H1 (cell line): ENCODE measurements around the gene FAM50A. TPM values are rescaled to one million over a fixed set of nuclear protein-coding genes. Genes with fewer than 3 reads are reported as not detected.

ENCODE experiments used
- CTCF ChIA-PET: fragments of 300-600 bp; sonication (Branson Sonifier 250); formaldehyde crosslinking; loops from one replicate; lab custom pipeline; 2021; ENCODE audit not compliant: partially characterized antibody; lab: Charles Lee
- POLR2A ChIA-PET: fragments of 300-600 bp; sonication (Branson Sonifier 250); formaldehyde crosslinking; loops from one replicate; lab custom pipeline; 2021; ENCODE audit warnings: inconsistent platforms; ENCODE audit not compliant: partially characterized antibody; lab: Charles Lee
- DNase-seq, 2 experiments: peaks; one replicate each; pipeline versions ENCODE4 v3.0.0 to v3.0.0-alpha.2; 2010 to 2022; ENCODE audit warnings: low spot score in 2 of 2, low read depth in 1 of 2, mixed read lengths in 1 of 2
- FAIRE-seq: peaks from 2 replicates; lab custom pipeline; 2011; peaks lifted over from hg19 to GRCh38; lab: Jason Lieb, UNC
- H2AFZ ChIP-seq: 2 replicates; pipeline ENCODE4 v1.8.1; 2012; ENCODE audit warnings: low read length, inconsistent platforms
- H2AK5ac ChIP-seq: 2 replicates; pipeline ENCODE4 v1.6.1; 2013; ENCODE audit warnings: low read depth, low read length
- H2BK120ac ChIP-seq: replicated peaks from 2 replicates; pipeline ENCODE3; 2013; ENCODE audit warnings: low read depth, low read length, inconsistent platforms
- H2BK12ac ChIP-seq: 2 replicates; pipeline ENCODE4 v1.6.1; 2013; ENCODE audit warnings: low read depth, low read length
- H2BK15ac ChIP-seq: 2 replicates; pipeline ENCODE4 v1.6.1; 2013; ENCODE audit warnings: low read length
- H2BK20ac ChIP-seq: 2 replicates; pipeline ENCODE4 v1.6.1; 2013; ENCODE audit warnings: low read length
- H2BK5ac ChIP-seq: 2 replicates; pipeline ENCODE4 v1.6.1; 2013; ENCODE audit warnings: low read depth, low read length
- H3K14ac ChIP-seq: 2 replicates; pipeline ENCODE4 v1.6.1; 2013; ENCODE audit warnings: inconsistent platforms; ENCODE audit not compliant: insufficient read length
- H3K18ac ChIP-seq: 2 replicates; pipeline ENCODE4 v1.6.1; 2013; ENCODE audit warnings: low read length; ENCODE audit errors: extremely low read depth
- H3K23ac ChIP-seq: 2 replicates; pipeline ENCODE4 v1.6.1; 2013; ENCODE audit warnings: inconsistent platforms; ENCODE audit not compliant: insufficient read length
- H3K23me2 ChIP-seq: 2 replicates; pipeline ENCODE4 v1.6.1; 2013; ENCODE audit warnings: low read depth, low read length
- H3K27ac ChIP-seq: 2 replicates; pipeline ENCODE4 v1.6.1; 2011; ENCODE audit warnings: low read depth, low read length, inconsistent platforms
- H3K27me3 ChIP-seq, 4 experiments: replicated peaks in 1 of 4; 1 replicate in 1 of 4; 2 replicates in 3 of 4; pipeline versions ENCODE4 v1.6.1 to v1.8.1; 2011 to 2013; ENCODE audit warnings: low read length in 3 of 4, mild to moderate bottlenecking in 3 of 4, inconsistent platforms in 2 of 4, mixed read lengths in 2 of 4, moderate library complexity in 1 of 4; ENCODE audit not compliant: control insufficient read depth in 3 of 4, insufficient read depth in 3 of 4; ENCODE audit errors: extremely low read depth in 1 of 4
- H3K36me3 ChIP-seq, 4 experiments: 2 replicates each; pipeline versions ENCODE4 v1.6.1 to v1.8.1; 2011 to 2013; ENCODE audit warnings: mild to moderate bottlenecking in 4 of 4, low read length in 3 of 4, moderate library complexity in 2 of 4, control low read depth in 1 of 4, inconsistent platforms in 1 of 4; ENCODE audit not compliant: insufficient read depth in 4 of 4, control insufficient read depth in 2 of 4
- H3K4ac ChIP-seq: replicated peaks from 2 replicates; pipeline ENCODE3; 2013; ENCODE audit warnings: low read length, low read depth, mixed read lengths, inconsistent platforms; ENCODE audit not compliant: insufficient read length
- H3K4me1 ChIP-seq, 4 experiments: replicated peaks in 1 of 4; 1 replicate in 1 of 4; 2 replicates in 3 of 4; pipeline versions ENCODE4 v1.6.1 to v1.8.1; 2011 to 2013; ENCODE audit warnings: low read length in 3 of 4, inconsistent platforms in 2 of 4, mixed read lengths in 1 of 4; ENCODE audit not compliant: insufficient read depth in 4 of 4, control insufficient read depth in 3 of 4
- H3K4me2 ChIP-seq, 2 experiments: 2 replicates each; pipeline versions ENCODE4 v1.6.1 to v1.8.1; 2011 to 2013; ENCODE audit warnings: low read depth in 2 of 2, low read length in 2 of 2, control low read depth in 1 of 2, inconsistent platforms in 1 of 2, mild to moderate bottlenecking in 1 of 2; ENCODE audit not compliant: insufficient read depth in 1 of 2
- H3K4me3 ChIP-seq, 4 experiments: fragments of 200-600, 300-600 bp in 1 of 4; sonication (generic), shearing (Covaris generic), sonication (Bioruptor Twin) in 1 of 4; 2 replicates each; pipeline versions ENCODE4 v1.5.1 to v1.8.1; 2011 to 2016; ENCODE audit warnings: low read length in 4 of 4, low read depth in 3 of 4, control low read depth in 2 of 4, inconsistent platforms in 2 of 4, mild to moderate bottlenecking in 2 of 4, mixed read lengths in 1 of 4, moderate library complexity in 1 of 4; ENCODE audit not compliant: insufficient read depth in 2 of 4; ENCODE audit errors: extremely low read depth in 1 of 4
- H3K56ac ChIP-seq: replicated peaks from 2 replicates; pipeline ENCODE3; 2013; ENCODE audit warnings: low read depth, mild to moderate bottlenecking, mixed read lengths, low read length, inconsistent platforms; ENCODE audit not compliant: insufficient read length
- H3K79me1 ChIP-seq: 2 replicates; pipeline ENCODE4 v1.6.1; 2013; ENCODE audit warnings: low read depth, low read length, control low read depth
- H3K79me2 ChIP-seq, 2 experiments: 2 replicates each; pipeline versions ENCODE4 v1.6.1 to v1.8.1; 2012 to 2013; ENCODE audit warnings: low read length in 2 of 2, mild to moderate bottlenecking in 2 of 2, inconsistent platforms in 1 of 2; ENCODE audit not compliant: insufficient read depth in 2 of 2, control insufficient read depth in 1 of 2
- H3K9ac ChIP-seq, 4 experiments: replicated peaks in 1 of 4; 1 replicate in 1 of 4; 2 replicates in 3 of 4; pipeline versions ENCODE4 v1.6.1 to v1.8.1; 2011 to 2013; ENCODE audit warnings: low read depth in 3 of 4, low read length in 3 of 4, control low read depth in 2 of 4, mild to moderate bottlenecking in 2 of 4, moderate library complexity in 2 of 4, inconsistent platforms in 1 of 4; ENCODE audit errors: extremely low read depth in 1 of 4
- H3K9me3 ChIP-seq, 2 experiments: 2 replicates each; pipeline versions ENCODE4 v1.6.1 to v1.8.1; 2012 to 2013; ENCODE audit warnings: mild to moderate bottlenecking in 2 of 2, moderate library complexity in 2 of 2, control low read depth in 1 of 2, inconsistent platforms in 1 of 2, low read depth in 1 of 2, low read length in 1 of 2, mixed read lengths in 1 of 2; ENCODE audit not compliant: insufficient read depth in 2 of 2
- H4K20me1 ChIP-seq, 2 experiments: replicated peaks in 1 of 2; 2 replicates each; pipeline versions ENCODE3 to v1.8.1; 2011 to 2013; ENCODE audit warnings: inconsistent platforms in 2 of 2, low read length in 2 of 2, mild to moderate bottlenecking in 1 of 2; ENCODE audit not compliant: insufficient read depth in 2 of 2, control insufficient read depth in 1 of 2
- H4K5ac ChIP-seq: 2 replicates; pipeline ENCODE4 v1.6.1; 2013; ENCODE audit warnings: low read length, low read depth, mixed read lengths, inconsistent platforms; ENCODE audit not compliant: insufficient read length
- H4K8ac ChIP-seq: 2 replicates; pipeline ENCODE4 v1.8.0; 2013; ENCODE audit warnings: mild to moderate bottlenecking, moderate library complexity, low read length, inconsistent platforms; ENCODE audit not compliant: insufficient read depth; ENCODE audit errors: extremely low read depth
- H4K91ac ChIP-seq: replicated peaks from 2 replicates; pipeline ENCODE3; 2013; ENCODE audit warnings: low read length, mixed read lengths, inconsistent platforms; ENCODE audit not compliant: insufficient read length
- CHD2 ChIP-seq: IDR thresholded peaks from 2 replicates; pipeline ENCODE4 v1.6.1; 2012; ENCODE audit warnings: low read length, improper control_type of control experiment
- CREB1 ChIP-seq: IDR thresholded peaks from 2 replicates; pipeline ENCODE4 v1.6.1; 2012; ENCODE audit warnings: inconsistent platforms
- PHF8 ChIP-seq: fragments of 200-600 bp; sonication (generic); conservative IDR thresholded peaks from 2 replicates; pipeline ENCODE4 v1.7.1; 2012; ENCODE audit warnings: low read depth, mild to moderate bottlenecking, inconsistent platforms, low read length, moderate library complexity
- POLR2AphosphoS5 ChIP-seq: IDR thresholded peaks from 2 replicates; pipeline ENCODE4 v1.6.1; 2011; ENCODE audit warnings: low read depth, low read length
- TAF1 ChIP-seq: IDR thresholded peaks from 2 replicates; pipeline ENCODE4 v1.6.1; 2011; ENCODE audit warnings: mild to moderate bottlenecking, low read depth, low read length
- YY1 ChIP-seq: IDR thresholded peaks from 2 replicates; pipeline ENCODE4 v1.6.1; 2011; ENCODE audit warnings: low read depth, mild to moderate bottlenecking, low read length
- WGBS, 2 experiments: shearing (Covaris generic) in 1 of 2; methylation state at CpG; one replicate each; pipeline versions ENCODE4 v1.1.6 to v1.1.7; 2013 to 2015; ENCODE audit warnings: low lambda C conversion rate in 2 of 2, mixed read lengths in 2 of 2, inconsistent platforms in 1 of 2, low coverage in 1 of 2, missing lambda C conversion rate in 1 of 2; ENCODE audit not compliant: insufficient replicate concordance in 2 of 2, insufficient coverage in 1 of 2, insufficient read length in 1 of 2; ENCODE audit errors: extremely low coverage in 1 of 2, missing lambda C conversion rate in 1 of 2; 5-methylcytosine and 5-hydroxymethylcytosine counted together
- polyA plus RNA-seq, 7 experiments: library from polyadenylated mRNA; depleted of rRNA in 3 of 7; stranded (reverse) in 5 of 7; unstranded in 2 of 7; fragments of >200 nt in 5 of 7; fragments of 200-250 nt in 2 of 7; gene quantifications; 1 replicate in 5 of 7; 2 replicates in 1 of 7; 4 replicates in 1 of 7; pipeline versions ENCODE4 v1.2.1 to v1.2.3, GENCODE V29; 2011 to 2013; ENCODE audit warnings: missing spikeins in 2 of 7, mixed read lengths in 2 of 7
- total RNA-seq: library from RNA; stranded (reverse); fragmentation: NEBNext Ultra II Directional; extraction: Animal tissue kit (Norgen Biotek cat#: 25700); gene quantifications from 2 replicates; pipeline ENCODE4 v1.2.1, GENCODE V29; 2021

The FAM50A gene
- total and polyA plus RNA-seq, 2 of the 8 experiments (the other 6 are each of a cell fraction or from before 2014, with no cell fraction given) = 30.7 to 48.7 TPM

GRCh38 chrX:154436983-154437752 is 6.8 kb upstream of the FAM50A start, which contains the start of gene GDI1:
TSS of gene GDI1 (plus strand) at chrX:154437154. CDS start at chrX:154437255, 101 bp downstream.
- Histone ChIP-seq H3K18ac (peak within 1 kb of the TSS; percentile 62; the same call in 1 of the 2 replicates), H3K27me3 (no peaks in the 10 kb centered on the region), H2BK12ac (no peak within 1 kb of the TSS), H2BK120ac (no peak within 1 kb of the TSS), H2BK15ac (no peak within 1 kb of the TSS), H3K4ac (no peak within 1 kb of the TSS), H3K56ac (no peak within 1 kb of the TSS), H3K9ac (peak within 1 kb of the TSS; percentile 29 to 69 (median 59)), H3K23me2 (peaks cover 2% of the 10 kb centered on the region; the same call in 1 of the 2 replicates), H3K36me3 (peaks cover 0 to 32% (median 16%) of the 10 kb centered on the region in 4 experiments; a peak in 6 of 8 replicates), H3K9me3 (no peaks in the 10 kb centered on the region), H3K4me2 (peak within 1 kb of the TSS; percentile 68 to 89), H3K79me1 (no peaks in the 10 kb centered on the region), H3K4me1 (peaks cover 0 to 6% (median 4%) of the 10 kb centered on the region in 4 experiments; a peak in 6 of 7 replicates), H4K20me1 (peaks cover 0 to 13% of the 10 kb centered on the region in 2 experiments), H4K91ac (no peak within 1 kb of the TSS), H3K4me3 (peak within 1 kb of the TSS; percentile 56 to 86 (median 66)), H4K8ac (peak within 1 kb of the TSS; percentile 51; the same call in 1 of the 2 replicates), H2BK5ac (no peak within 1 kb of the TSS), H3K79me2 (peaks cover 0 to 17% of the 10 kb centered on the region in 2 experiments; a peak in 2 of 4 replicates), H3K23ac (no peak within 1 kb of the TSS), H4K5ac (peak within 1 kb of the TSS; percentile 76), H3K14ac (no peak within 1 kb of the TSS), H2BK20ac (no peak within 1 kb of the TSS), H3K27ac (peak within 1 kb of the TSS; percentile 67; the same call in 1 of the 2 replicates), H2AK5ac (no peak within 1 kb of the TSS), H2AFZ (no peak within 1 kb of the TSS)
- TF ChIP-seq YY1 = peak; percentile 85
- no peak for TF ChIP-seq PHF8
- TF ChIP-seq POLR2AphosphoS5 = no peak; the same call in 1 of the 2 replicates
- TF ChIP-seq CHD2 = 0 out of 2 replicates have a peak, but pooled peaks have one; percentile 34
- peak; percentile 50; the same call in 1 of the 2 replicates for TF ChIP-seq TAF1
- no peak for TF ChIP-seq CREB1
- DNase-seq = peak in 1 of 2 experiments; percentile 56
- no peak for FAIRE-seq
- WGBS, 2 experiments = 3% methylated on average over 12 of the region's 93 CpGs; no CpG with 5 or more reads in 1 of the 2 experiments
- POLR2A ChIA-PET = interaction anchor here (1.0 to 2.6 kb wide), 2 partner anchors 12 to 90 kb away, joined by 3 to 9 read pairs; no protein-coding TSS in a partner anchor
- CTCF ChIA-PET = no interaction called here
